ENCODE measurements around the gene PPDPF.
"Not testable (repeated sequence)": the region's sequence is repeated elsewhere in the genome, so short reads cannot be mapped to it uniquely, and the experiment has no call there.

Gene PPDPF

DNA sequence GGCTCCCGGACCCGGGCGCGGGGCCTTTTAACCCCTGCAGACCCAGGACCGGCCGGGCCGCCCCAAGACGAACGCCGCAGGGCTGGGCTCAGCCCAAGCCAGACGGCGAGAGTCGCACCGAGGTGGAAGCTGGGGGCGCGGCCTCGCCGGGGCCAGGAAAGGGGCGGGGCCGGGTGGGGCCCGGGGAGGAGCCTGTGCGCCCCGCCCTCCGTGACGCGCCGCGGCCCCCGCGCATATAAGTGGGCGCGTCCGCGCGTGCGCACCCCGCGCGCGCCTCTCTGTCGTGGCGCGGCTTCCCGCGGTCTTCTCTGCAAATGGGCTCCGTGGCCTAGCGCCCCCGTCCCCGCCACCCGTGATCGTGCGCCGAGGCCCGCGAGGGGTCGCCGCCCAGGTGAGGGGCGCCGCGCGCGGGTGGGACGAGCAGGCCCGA is at the start of gene PPDPF:
Gene PPDPF (plus strand): TSS at position 262 of the 430 bp plus-strand sequence. CDS start 544 bp downstream, outside the sequence.
- peak; percentile 93 for DNase-seq (ENCODE audit: low spot score)

- no peak for DNase-seq (ENCODE audit: low spot score)
Measured at GRCh38 chr20:63471002-63471716, 49.4 kb upstream of the PPDPF start.

DNA sequence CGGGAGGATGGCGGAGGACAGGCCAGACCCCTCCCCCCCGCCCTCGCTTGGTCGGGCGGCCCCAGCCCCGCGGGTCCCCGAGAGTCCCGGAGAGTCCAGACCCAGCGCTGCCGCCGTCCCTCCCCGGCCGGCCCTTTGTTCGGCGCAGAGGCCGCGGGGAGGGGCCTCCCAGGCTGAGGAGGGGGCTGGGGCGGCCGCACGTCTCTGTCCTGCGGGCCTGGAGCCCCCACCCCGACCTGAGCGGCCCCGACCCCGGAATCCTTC is 48.9 kb upstream of the PPDPF start:
- DNase-seq (ENCODE audit: low spot score), result no peak

DNA sequence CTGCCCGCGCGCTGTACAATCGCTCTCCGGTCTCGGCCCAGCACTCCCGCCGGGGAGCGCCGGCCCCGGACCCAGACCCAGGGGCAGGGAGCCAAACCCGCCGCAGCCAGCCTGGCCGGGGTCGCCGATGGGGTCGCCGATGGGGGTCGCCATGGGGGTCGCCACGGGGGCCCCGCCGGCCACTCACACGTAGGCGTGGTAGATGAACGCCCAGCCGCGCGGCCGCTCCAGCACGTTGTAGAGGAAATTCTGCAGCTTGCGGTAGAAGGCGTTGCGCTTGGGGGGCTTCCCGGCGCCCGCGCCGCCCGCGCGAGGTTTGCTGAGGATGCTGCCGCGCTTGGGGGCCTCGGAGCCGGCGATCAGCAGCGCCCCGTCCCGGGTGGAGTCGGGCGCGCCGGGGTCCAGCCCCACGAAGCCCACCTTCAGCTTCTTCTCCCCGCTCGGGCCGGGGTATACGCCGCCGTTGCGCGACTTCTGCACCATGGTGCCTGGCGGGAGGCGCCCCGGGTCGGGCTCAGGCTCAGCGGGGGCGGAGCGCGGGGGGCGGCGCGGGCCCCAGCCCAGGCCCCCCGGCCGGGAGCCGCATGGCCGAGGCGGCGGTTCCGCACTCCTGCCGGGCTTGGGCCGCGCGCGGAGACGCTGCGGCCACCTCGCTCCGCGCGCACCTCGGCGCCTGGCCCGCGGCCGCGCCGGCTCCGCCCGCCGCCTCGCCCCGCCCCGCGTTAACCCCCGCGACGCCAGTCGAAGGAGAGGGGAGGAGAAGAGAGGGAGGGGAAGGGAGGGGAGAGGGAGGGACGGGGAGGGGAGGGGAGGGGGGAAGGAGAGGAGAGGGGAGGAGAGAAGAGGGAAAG is 48.4 kb upstream of the PPDPF start, which contains the start of gene KCNQ2:
Gene KCNQ2 (minus strand): TSS at position 675 of the 851 bp plus-strand sequence. CDS start 192 bp downstream, at position 483.
- peak; percentile 70 for DNase-seq (ENCODE audit: low spot score)

DNA sequence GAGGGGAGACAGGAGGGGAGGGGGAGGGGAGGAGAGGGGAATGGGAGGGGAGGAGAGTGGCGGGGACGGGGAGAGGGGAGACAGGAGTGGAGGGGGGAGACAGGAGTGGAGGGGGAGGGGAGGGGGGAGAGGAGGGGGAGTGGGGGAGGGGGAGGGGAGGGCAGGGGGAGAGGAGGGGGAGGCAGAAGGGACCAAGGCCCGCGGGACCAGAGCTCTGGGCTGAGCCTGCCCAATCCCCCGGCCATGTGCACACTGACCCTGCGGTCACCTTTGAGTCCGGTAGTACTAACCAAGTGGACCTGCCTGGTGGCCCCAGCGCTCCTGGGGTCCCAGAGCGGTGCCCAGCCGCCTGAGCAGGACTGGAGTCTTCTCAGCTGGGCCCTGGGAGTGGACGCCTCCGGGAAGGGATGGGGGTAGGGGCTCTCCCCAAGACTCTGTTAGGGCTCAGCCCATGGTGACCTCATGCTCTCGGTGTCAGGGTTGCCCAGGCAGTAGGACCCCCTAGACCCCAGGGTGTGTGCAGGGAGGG is 47.6 kb upstream of the PPDPF start:
- no peak for DNase-seq (ENCODE audit: low spot score)

DNA sequence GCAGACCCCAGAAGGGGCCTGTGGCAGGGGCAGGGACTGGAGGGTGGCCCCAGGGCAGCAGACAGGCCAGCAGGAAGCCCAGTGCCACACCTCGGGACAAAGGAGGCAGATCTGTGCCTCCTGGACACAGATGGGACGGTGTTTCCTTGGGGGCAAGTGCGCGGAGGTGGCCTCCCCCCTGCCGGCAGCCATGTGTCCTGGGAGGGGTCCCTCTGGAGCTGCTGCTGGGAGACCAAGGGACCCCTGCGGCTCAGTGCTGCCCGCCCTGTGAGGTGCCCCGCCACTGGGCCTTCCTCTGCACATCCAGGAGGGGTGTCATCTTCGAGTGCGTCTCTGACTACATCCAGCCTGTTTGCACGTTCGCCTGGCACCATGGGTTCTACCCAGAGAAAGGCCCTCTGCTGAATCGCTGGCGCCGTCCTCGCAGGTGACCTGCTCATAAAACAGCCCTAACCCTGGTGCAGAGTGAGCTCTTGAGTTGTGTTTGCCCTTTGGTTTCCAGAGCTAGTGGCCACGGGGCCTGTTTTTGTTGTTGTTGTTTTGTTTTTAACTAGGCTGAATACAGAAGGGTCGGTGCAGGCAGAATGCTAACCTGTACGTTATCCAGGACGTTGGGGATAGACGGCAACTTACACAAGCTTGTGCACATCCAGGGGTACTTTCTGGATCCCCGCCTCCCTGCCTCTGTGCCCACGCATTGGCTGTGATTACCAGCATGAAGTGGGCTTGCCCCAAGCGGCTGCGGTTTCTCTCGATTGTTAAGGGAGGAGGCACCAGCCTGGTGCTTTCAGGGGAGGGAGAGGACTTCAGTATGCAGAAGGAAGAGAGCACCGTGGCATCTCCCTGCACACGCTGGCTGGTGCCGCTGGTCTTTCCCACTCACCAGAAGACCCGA is 46.8 kb upstream of the PPDPF start:
- no peak for DNase-seq (ENCODE audit: low spot score)

GRCh38 chr20:63475209-63475608 is 45.4 kb upstream of the PPDPF start:
- peak; percentile 79 for DNase-seq (ENCODE audit: low spot score)

DNA sequence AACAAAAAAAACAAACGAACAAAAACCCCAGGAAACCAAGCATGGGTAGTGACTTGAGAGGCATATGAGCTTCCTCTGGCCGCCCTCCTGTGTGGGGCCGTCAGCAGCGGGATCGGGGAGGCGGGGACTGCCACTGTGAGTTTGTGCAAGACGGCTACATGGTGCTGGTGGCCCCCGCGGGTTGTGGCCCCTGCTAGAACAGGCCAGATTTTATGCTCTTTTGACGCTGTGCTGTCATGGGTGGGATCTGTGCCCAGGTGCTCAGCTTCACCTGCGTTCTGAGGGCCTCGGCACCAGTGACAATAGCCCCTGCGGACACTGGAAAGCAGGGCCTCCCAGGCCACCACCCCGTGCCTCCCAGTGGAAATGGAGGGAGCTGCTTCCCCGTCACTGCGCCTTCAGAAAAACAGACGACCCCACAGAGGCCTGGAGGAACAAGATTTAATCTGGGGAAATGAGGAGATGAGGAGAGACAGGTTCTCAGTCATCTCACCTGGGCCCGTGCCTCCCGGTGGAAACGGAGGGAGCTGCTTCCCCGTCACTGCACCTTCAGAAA is 43.4 kb upstream of the PPDPF start:
- no peak for DNase-seq (ENCODE audit: low spot score)

- no peak for DNase-seq (ENCODE audit: low spot score)
Measured at GRCh38 chr20:63477944-63478343, 42.6 kb upstream of the PPDPF start.

GRCh38 chr20:63478346-63479302 is 41.9 kb upstream of the PPDPF start:
- DNase-seq (ENCODE audit: low spot score), result no peak

DNA sequence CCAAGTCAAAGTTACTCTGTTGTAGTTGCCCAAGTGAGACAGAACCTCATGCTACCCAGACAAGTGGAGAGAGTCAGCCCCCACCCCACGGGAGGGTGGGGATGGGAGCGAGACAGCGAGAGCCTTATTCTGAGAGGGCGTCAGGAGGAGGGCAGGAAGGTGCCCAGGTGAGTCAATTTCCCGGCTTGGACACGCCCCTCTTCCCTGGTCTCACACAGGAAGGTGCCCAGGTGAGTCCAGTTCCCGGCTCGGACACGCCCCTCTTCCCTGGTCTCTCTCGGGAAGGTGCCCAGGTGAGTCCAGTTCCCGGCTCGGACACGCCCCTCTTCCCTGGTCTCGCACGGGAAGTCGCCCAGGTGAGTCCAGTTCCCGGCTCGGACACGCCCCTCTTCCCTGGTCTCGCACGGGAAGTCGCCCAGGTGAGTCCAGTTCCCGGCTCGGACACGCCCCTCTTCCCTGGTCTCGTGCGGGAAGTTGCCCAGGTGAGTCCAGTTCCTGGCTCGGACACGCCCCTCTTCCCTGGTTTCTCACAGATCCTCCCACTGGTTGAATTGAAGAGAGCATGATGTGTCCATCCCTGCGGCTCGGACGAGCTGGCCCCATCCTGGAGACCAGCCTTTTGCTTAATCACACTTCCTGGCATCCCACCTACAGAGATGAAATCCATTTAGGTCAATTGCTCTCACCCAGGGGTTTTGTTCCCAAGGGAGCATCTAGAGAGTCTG is 40.7 kb upstream of the PPDPF start:
- not testable (repeated sequence) for DNase-seq (ENCODE audit: low spot score)

DNA sequence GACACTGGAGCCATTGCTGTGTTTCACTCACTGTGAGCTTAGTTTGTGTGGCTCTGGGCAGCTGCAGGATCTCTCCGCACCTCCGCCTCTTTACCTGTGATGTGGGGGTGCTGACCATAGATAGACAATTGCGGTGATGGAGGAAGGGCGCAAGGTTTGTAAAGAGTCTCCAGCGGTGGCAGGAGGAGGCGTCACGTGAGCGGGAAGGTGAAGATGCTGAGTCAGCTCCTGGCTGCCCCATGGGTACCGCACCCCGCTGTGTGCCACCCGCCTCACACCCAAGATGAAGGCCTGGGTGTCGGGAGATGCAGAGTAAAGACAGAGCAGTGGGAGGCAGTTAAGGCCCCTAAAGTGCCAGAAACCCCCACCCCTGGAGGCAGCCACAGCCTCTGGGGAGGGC is 39.1 kb upstream of the PPDPF start:
- DNase-seq (ENCODE audit: low spot score), result no peak

- no peak for DNase-seq (ENCODE audit: low spot score)
Measured at GRCh38 chr20:63482021-63482587, 38.5 kb upstream of the PPDPF start.

DNA sequence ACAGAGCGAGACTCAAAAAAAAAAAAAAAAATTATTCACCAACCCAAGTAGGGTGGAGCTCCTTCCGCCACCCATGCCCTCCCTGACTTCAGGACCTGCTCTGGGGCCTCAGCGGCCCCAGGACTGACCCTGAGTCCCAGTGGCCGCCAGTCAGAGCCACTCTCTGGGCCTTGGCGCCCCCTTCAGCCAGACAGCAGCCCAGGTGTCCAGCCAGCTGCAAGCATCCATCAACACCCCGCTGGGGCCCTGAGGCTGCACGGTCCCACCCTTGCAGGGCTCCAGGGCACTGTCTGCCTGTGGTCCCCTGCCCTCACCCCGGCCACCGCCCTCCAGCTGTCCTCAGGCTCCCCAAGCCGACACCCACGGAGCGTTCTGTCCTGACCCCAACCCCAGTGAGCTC is 36.7 kb upstream of the PPDPF start:
- no peak for DNase-seq (ENCODE audit: low spot score)

DNA sequence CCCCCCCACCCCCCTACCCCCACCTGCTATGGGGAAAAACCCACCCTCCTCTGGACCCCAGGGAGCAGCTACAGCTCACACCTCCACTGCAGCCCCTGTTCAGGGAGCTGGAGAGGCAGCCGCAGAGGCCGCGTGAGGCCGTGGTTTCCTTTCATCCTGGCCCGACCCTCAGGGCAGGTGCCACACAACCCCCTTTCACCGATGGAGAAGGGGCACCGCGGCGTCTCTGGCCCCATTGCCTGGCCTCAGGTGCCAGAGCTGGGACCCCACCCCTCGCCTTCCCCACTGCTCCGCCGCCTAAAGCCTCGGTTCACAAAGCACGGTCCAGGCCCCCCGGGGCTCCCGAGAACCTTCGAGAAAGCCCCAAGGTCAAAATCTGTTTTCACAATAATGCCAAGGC is 36.3 kb upstream of the PPDPF start:
- DNase-seq (ENCODE audit: low spot score), result no peak

- DNase-seq (ENCODE audit: low spot score), result no peak
Measured at GRCh38 chr20:63484651-63485403, 35.7 kb upstream of the PPDPF start.

GRCh38 chr20:63486300-63486855 is 34.2 kb upstream of the PPDPF start:
- peak; percentile 46 for DNase-seq (ENCODE audit: low spot score)

- no peak for DNase-seq (ENCODE audit: low spot score)
Measured at GRCh38 chr20:63487116-63487764, 33.3 kb upstream of the PPDPF start.
